Nephron (organoid): ENCODE results near the gene SAT1.

ENCODE experiments used
- H3K27ac Mint-ChIP-seq, 3 experiments: 2 replicates each; pipeline ENCODE4 v1.8.0; 2020; ENCODE audit warnings: mixed read lengths in 3 of 3, mild to moderate bottlenecking in 2 of 3, moderate library complexity in 1 of 3
- H3K27me3 Mint-ChIP-seq: 2 replicates; pipeline ENCODE4 v1.8.0; 2021; ENCODE audit warnings: low read depth, mild to moderate bottlenecking, moderate library complexity, mixed read lengths
- H3K36me3 Mint-ChIP-seq: 2 replicates; pipeline ENCODE4 v1.8.0; 2020; ENCODE audit warnings: low read depth, mixed read lengths
- H3K4me1 Mint-ChIP-seq: 2 replicates; pipeline ENCODE4 v1.8.0; 2020; ENCODE audit warnings: mixed read lengths
- H3K4me3 Mint-ChIP-seq, 3 experiments: 2 replicates each; pipeline ENCODE4 v1.8.0; 2020; ENCODE audit warnings: mild to moderate bottlenecking in 3 of 3, mixed read lengths in 3 of 3, moderate library complexity in 2 of 3
- H3K9me3 Mint-ChIP-seq: 2 replicates; pipeline ENCODE4 v1.8.0; 2020; ENCODE audit warnings: mixed read lengths
- TF ChIP-seq, protein P1 (sequence below), 3 experiments: fragments of 200-600 bp; sonication (generic); IDR thresholded peaks; one replicate each; pipeline ENCODE4 v1.5.0; 2021; ENCODE audit warnings: antibody characterized with exemption in 3 of 3; ENCODE audit not compliant: unreplicated experiment in 3 of 3

The SAT1 gene

DNA sequence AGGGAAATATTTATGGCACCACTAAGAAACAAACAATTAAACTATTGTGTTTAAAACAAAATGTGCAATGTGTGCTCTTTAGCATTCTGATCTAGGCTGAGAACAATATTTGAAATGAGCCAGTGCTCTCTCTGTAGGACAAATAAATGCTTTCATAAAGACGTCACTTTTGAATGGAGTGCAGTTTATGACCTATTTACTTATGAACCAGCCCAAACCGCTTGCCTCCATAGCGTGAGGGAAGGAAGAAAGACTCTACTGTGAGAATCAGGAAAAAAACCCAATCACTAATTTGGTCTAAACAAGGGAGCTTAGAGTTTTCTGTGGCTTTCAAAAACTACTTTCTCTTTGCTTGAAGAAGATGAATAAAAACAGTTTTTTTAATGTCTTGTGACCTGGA lies 39.4 kb downstream of the SAT1 start:
- Mint-ChIP-seq H3K27ac (peak overlapping the region in 2 of 3 experiments; percentile 73 to 90), H3K9me3 (no peaks in the 10 kb centered on the region), H3K4me3 (no peak overlapping the region), H3K36me3 (peaks cover 5% of the 10 kb centered on the region), H3K4me1 (no peaks in the 10 kb centered on the region), H3K27me3 (no peaks in the 10 kb centered on the region)
- TF ChIP-seq, protein P1, sequence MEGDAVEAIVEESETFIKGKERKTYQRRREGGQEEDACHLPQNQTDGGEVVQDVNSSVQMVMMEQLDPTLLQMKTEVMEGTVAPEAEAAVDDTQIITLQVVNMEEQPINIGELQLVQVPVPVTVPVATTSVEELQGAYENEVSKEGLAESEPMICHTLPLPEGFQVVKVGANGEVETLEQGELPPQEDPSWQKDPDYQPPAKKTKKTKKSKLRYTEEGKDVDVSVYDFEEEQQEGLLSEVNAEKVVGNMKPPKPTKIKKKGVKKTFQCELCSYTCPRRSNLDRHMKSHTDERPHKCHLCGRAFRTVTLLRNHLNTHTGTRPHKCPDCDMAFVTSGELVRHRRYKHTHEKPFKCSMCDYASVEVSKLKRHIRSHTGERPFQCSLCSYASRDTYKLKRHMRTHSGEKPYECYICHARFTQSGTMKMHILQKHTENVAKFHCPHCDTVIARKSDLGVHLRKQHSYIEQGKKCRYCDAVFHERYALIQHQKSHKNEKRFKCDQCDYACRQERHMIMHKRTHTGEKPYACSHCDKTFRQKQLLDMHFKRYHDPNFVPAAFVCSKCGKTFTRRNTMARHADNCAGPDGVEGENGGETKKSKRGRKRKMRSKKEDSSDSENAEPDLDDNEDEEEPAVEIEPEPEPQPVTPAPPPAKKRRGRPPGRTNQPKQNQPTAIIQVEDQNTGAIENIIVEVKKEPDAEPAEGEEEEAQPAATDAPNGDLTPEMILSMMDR (IDR thresholded peaks at IDR 0.05; ENCODE audit: unreplicated experiment in 3 of 3): no peak

DNA sequence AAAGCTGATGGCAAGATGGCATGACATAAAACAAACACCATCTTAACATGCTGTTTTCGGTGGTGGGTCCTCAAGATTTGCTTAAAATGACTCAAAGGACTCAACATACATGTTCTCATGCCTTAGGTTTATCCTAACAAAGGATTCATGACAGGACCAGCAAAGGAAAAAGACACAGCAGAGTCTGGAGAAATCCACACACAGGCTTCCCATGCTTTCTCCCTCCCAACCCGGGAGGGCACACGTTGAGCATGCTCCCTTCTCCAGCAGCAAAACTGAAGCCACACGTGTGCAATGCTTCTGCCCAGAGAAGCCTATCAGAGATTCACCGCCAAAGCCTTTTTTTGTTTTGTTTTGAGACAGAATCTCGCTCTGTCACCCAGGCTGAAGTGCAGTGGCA lies 39.9 kb downstream of the SAT1 start:
- no peaks in the 10 kb centered on the region for H3K4me1 Mint-ChIP-seq
- H3K27me3 Mint-ChIP-seq: no peaks in the 10 kb centered on the region

DNA sequence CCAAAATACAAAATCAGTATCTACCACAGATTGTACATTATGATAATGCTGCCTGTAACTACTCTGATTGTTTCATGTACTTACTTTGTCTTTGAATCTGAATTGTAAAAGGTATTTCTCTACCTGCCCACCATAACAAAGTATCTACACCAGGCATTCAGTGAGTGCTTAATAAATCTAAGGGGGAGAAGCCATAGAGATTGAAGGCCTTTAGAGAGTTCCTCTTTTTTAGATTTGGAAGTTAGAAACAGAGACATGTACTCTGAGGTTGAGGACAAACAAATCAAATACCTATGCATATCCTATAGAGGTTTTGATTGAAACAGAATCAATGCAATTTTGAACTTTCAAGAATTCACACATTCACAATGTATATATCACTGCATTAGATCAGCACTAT lies 42.7 kb downstream of the SAT1 start:
- H3K4me1 Mint-ChIP-seq: no peaks in the 10 kb centered on the region
- TF ChIP-seq, protein P1 (IDR thresholded peaks at IDR 0.05; ENCODE audit: unreplicated experiment in 3 of 3): no peak
- peaks cover 5% of the 10 kb centered on the region for H3K36me3 Mint-ChIP-seq
- no peaks in the 10 kb centered on the region for H3K27me3 Mint-ChIP-seq
- H3K9me3 Mint-ChIP-seq: no peaks in the 10 kb centered on the region
- no peak overlapping the region for H3K27ac Mint-ChIP-seq
- no peak overlapping the region for H3K4me3 Mint-ChIP-seq

More for the DNA sequence above, 39.9 kb downstream of the SAT1 start:
- H3K9me3 Mint-ChIP-seq: no peaks in the 10 kb centered on the region
- TF ChIP-seq, protein P1 (IDR thresholded peaks at IDR 0.05; ENCODE audit: unreplicated experiment in 3 of 3): no peak
- peaks cover 5% of the 10 kb centered on the region for H3K36me3 Mint-ChIP-seq
- no peak overlapping the region for H3K4me3 Mint-ChIP-seq
- peak overlapping the region in 1 of 3 experiments; percentile 90 for H3K27ac Mint-ChIP-seq

DNA sequence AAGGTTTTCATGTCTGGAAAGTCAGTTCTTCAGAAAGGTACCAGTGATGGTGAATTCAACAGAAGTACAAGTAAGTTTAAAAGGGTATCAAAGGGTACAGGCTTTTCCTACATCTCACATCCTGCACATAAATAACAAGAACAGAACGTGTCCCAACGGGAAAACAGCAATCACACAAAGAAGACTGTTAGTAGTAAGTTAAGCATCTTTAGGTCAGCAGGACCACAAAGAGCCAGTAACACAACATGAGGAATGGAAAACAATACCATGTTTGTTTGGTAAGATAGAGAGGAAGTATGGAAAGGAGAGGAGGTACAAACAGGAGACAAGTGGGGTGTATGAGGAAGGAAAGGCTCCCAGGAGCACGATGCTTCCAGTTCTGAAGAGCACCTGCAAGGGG lies 43.2 kb downstream of the SAT1 start:
- peaks cover 5% of the 10 kb centered on the region for H3K36me3 Mint-ChIP-seq
- no peaks in the 10 kb centered on the region for H3K4me1 Mint-ChIP-seq
- no peaks in the 10 kb centered on the region for H3K27me3 Mint-ChIP-seq
- TF ChIP-seq, protein P1 (IDR thresholded peaks at IDR 0.05; ENCODE audit: unreplicated experiment in 3 of 3): no peak
- no peaks in the 10 kb centered on the region for H3K9me3 Mint-ChIP-seq
- no peak overlapping the region for H3K4me3 Mint-ChIP-seq
- peak overlapping the region in 1 of 3 experiments; percentile 13 for H3K27ac Mint-ChIP-seq

DNA sequence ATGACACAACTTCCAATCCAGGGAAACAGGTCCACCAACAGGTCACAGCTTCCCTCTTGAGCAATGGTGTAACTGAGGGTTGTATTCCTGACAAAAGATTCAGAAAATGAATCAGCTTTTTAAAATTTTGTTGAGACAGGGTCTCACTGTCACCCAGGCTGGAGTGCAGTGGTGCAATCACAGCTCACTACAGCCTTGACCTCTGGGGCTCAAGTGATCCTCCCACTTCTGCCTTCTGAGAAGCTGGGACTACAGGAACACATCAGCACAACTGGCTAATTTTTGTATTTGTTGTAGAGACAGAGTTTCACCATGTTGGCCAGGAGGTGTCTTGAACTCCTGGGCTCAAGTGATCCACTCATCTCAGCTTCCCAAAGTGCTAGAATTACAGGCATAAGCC lies 43.7 kb downstream of the SAT1 start:
- Mint-ChIP-seq H3K27me3 (no peaks in the 10 kb centered on the region), H3K27ac (no peak overlapping the region), H3K4me1 (no peaks in the 10 kb centered on the region), H3K36me3 (peaks cover 5% of the 10 kb centered on the region), H3K4me3 (no peak overlapping the region), H3K9me3 (no peaks in the 10 kb centered on the region)
- TF ChIP-seq, protein P1 (IDR thresholded peaks at IDR 0.05; ENCODE audit: unreplicated experiment in 3 of 3): no peak

DNA sequence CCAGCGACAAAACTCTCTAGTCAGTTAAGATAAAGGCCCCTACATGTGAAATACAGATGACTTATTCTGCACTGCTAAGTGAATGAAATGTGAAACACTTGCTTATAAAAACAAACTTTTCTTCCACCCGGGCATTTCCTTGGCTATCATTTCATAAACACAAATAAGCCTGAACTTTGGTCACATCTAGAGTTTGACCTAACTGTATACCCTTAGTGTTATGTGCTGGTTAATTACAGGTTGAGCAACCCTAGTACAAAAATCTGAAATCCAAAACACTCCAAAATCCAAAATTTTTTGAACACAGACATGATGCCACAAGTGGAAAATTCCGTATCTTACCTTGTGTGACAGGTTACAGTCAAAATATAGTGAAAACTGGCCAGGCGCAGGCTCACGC lies 45.9 kb downstream of the SAT1 start:
- Mint-ChIP-seq H3K27me3 (no peaks in the 10 kb centered on the region), H3K9me3 (no peaks in the 10 kb centered on the region)
- TF ChIP-seq, protein P1 (IDR thresholded peaks at IDR 0.05; ENCODE audit: unreplicated experiment in 3 of 3): no peak

More for the DNA sequence above, 45.9 kb downstream of the SAT1 start:
- Mint-ChIP-seq H3K36me3 (peaks cover 5% of the 10 kb centered on the region), H3K4me1 (no peaks in the 10 kb centered on the region), H3K4me3 (no peak overlapping the region), H3K27ac (no peak overlapping the region)
